Brain microvascular endothelial cell (primary cell): ENCODE data around the gene EPHB2.

Experiments
- DNase-seq: peaks from one replicate; pipeline ENCODE4 v3.0.0-alpha.2; 2020
- H3K27ac ChIP-seq: fragments of 250-450 bp; sonication (Bioruptor Pico); 2 replicates; pipeline ENCODE4 v1.5.1; 2020; ENCODE audit warnings: mild to moderate bottlenecking, moderate library complexity
- H3K27me3 ChIP-seq: fragments of 250-450 bp; sonication (Bioruptor Pico); replicated peaks from 2 replicates; pipeline ENCODE4 v1.5.1; 2020; ENCODE audit warnings: mild to moderate bottlenecking
- H3K36me3 ChIP-seq: fragments of 250-450 bp; sonication (Bioruptor Pico); replicated peaks from 2 replicates; pipeline ENCODE4 v1.5.1; 2020; ENCODE audit warnings: mild to moderate bottlenecking
- H3K4me3 ChIP-seq: 2 replicates; pipeline ENCODE4 v1.5.1; 2011; ENCODE audit warnings: low read depth, mild to moderate bottlenecking, control low read depth, low read length, moderate library complexity
- CTCF ChIP-seq: IDR thresholded peaks from 2 replicates; pipeline ENCODE4 v1.5.1; 2011; ENCODE audit warnings: low read depth, mild to moderate bottlenecking, moderate library complexity, low read length, control low read depth, inconsistent platforms; ENCODE audit errors: missing control alignments
- in situ Hi-C: cut with HindIII; loops from 2 replicates; pipeline ENCODE4 v1.10.0; 2017; ENCODE audit warnings: low sequenced_read_pairs, low pct_ligation_motif_present

The EPHB2 gene

GRCh38 chr1:22849770-22850169 is 139.1 kb downstream of the EPHB2 start:
- Histone ChIP-seq H3K4me3 (no peak overlapping the region), H3K27me3 (no peaks in the 10 kb centered on the region), H3K27ac (no peak overlapping the region), H3K36me3 (no peaks in the 10 kb centered on the region)
- no peak for DNase-seq
- no peak for TF ChIP-seq CTCF
- in situ Hi-C loops: no loop called here

- no peak overlapping the region for H3K4me3 ChIP-seq
- H3K27ac ChIP-seq: no peak overlapping the region
- DNase-seq: no peak
- TF ChIP-seq CTCF: no peak
- in situ Hi-C loops: no loop called here
- no peaks in the 10 kb centered on the region for H3K36me3 ChIP-seq
- H3K27me3 ChIP-seq: no peaks in the 10 kb centered on the region
Measured at GRCh38 chr1:22850281-22850680, 139.6 kb downstream of the EPHB2 start.

- Histone ChIP-seq H3K27me3 (no peaks in the 10 kb centered on the region), H3K36me3 (no peaks in the 10 kb centered on the region), H3K27ac (no peak overlapping the region), H3K4me3 (no peak overlapping the region)
- no peak for TF ChIP-seq CTCF
- no peak for DNase-seq
- in situ Hi-C loops: no loop called here
Measured at GRCh38 chr1:22850681-22851080, 140.0 kb downstream of the EPHB2 start.

- no peak for TF ChIP-seq CTCF
- in situ Hi-C loops: no loop called here
- Histone ChIP-seq H3K27ac (no peak overlapping the region), H3K4me3 (no peak overlapping the region), H3K27me3 (no peaks in the 10 kb centered on the region), H3K36me3 (no peaks in the 10 kb centered on the region)
- DNase-seq: no peak
Measured at GRCh38 chr1:22851517-22851916, 140.9 kb downstream of the EPHB2 start.

GRCh38 chr1:22852144-22852655 is 141.6 kb downstream of the EPHB2 start:
- no peaks in the 10 kb centered on the region for H3K27me3 ChIP-seq
- no peak for TF ChIP-seq CTCF
- H3K27ac ChIP-seq: no peak overlapping the region
- no peak for DNase-seq
- no peak overlapping the region for H3K4me3 ChIP-seq
- no peaks in the 10 kb centered on the region for H3K36me3 ChIP-seq
- in situ Hi-C loops: no loop called here

- H3K27ac ChIP-seq: no peak overlapping the region
- in situ Hi-C loops: no loop called here
- H3K4me3 ChIP-seq: no peak overlapping the region
- H3K27me3 ChIP-seq: no peaks in the 10 kb centered on the region
- DNase-seq: no peak
- TF ChIP-seq CTCF: no peak
- no peaks in the 10 kb centered on the region for H3K36me3 ChIP-seq
Measured at GRCh38 chr1:22853651-22854185, 143.1 kb downstream of the EPHB2 start.
